Stimulated activated CD8-positive, alpha-beta memory T cell treated with anti-CD3 and anti-CD28 coated beads, Interleukin-4, amount 100 ng/mL, for 1 hour (primary cell): ENCODE results near the gene SMARCD1.
A peak's percentile ranks its signal among the peaks of the same experiment; 100 is the strongest.

Source experiments
- DNase-seq, 2 donors: peaks; one replicate each; pipeline ENCODE4 v3.0.0-alpha.2; 2020; ENCODE audit warnings: low read depth in 2 of 2, low spot score in 1 of 2

Gene SMARCD1

DNA sequence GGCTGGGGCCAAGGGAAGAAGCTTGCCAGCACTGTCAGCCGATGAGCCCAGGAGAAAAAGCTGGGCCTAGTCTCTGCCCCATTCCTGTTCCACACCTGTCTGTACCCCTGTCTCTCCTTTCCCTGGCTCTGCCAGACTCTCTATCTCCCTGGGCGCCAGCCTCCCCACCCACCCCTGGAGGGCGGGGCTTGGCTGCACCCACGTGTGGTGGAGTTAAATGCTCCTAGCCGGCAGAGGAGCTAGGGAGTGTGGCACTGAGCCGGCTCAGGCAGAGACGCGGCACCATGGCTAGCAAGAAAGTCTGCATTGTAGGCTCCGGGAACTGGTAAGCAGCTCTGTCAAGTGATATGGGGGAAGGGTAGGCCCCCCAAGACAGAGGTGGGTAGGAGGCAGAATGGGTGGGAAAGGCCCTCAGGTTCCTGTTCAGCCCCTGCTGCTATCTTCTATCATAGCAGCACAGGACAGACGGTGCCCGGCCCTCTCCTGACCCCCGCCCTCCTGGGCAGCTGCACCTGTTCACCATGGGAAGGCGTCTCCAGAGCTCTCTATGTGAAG lies 18.7 kb downstream of the SMARCD1 start, which contains the start of gene GPD1:
Gene GPD1, plus strand, starts transcription at position 242 of the 555 bp plus-strand sequence. Its CDS starts 43 bp downstream, at position 285.
- DNase-seq = no peak

DNA sequence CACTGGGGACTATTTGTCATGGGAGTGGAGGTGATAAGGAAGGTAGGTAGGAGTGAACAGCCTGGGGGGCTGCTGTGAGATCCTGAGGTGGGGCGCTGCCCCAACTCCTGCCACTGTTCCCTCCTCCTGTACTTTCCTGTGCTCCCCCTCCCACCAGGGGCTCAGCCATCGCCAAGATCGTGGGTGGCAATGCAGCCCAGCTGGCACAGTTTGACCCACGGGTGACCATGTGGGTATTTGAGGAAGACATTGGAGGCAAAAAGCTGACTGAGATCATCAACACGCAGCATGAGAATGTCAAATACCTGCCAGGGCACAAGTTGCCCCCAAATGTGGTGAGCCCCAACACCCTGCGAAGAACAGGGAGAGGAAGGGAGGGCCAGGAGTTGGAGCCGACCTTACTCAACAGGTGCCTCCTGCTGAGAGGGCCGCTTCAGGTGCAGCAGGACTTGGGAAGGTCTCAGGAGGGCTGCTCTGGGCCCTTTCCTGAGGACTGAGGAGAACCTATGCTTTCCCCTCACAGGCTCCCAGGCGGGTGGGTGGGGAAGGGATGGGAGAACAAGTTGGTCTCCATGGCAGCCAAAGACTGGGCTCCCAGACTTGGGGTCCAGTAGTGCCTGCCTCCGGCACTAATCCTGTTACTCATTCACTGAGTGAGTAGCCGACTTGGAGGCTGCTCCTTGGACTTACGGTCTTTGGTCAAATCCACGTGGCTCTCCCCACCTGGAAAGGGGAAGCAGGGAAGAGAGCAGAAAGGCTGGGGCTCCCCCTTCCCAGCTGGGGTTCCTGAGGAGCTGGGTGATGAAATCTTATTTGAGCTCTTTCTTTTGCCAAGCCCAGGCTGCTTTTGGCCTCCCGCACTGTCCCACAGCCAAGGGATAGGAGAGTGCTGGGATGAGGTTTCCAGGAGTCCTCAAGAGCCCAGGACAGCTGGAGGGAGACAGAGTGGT lies 19.6 kb downstream of the SMARCD1 start:
- no peak for DNase-seq

DNA sequence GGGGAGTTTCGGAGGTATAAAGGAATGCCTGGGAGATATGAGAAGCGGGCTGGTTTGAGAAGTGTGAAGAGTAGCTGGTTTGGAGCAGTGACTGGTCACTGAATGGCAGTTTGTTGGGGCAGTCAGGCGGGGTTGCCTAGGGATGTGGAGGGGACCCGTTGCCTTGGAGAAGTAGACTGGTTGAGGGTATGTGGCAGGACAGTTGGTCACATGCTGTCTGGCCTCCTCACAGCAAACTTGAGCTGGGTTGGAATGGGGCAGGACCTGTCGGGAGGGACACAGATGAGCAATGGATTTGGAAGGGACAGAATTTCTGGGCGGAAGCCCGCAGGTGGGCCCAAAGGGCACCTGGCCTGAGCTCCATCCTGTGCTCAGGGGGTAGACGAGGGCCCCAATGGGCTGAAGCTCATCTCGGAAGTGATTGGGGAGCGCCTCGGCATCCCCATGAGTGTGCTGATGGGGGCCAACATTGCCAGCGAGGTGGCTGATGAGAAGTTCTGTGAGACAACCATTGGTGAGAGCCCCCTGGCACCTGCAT lies 20.8 kb downstream of the SMARCD1 start:
- DNase-seq = no peak

- no peak for DNase-seq
Measured at GRCh38 chr12:50106907-50107306, 21.8 kb downstream of the SMARCD1 start.

DNA sequence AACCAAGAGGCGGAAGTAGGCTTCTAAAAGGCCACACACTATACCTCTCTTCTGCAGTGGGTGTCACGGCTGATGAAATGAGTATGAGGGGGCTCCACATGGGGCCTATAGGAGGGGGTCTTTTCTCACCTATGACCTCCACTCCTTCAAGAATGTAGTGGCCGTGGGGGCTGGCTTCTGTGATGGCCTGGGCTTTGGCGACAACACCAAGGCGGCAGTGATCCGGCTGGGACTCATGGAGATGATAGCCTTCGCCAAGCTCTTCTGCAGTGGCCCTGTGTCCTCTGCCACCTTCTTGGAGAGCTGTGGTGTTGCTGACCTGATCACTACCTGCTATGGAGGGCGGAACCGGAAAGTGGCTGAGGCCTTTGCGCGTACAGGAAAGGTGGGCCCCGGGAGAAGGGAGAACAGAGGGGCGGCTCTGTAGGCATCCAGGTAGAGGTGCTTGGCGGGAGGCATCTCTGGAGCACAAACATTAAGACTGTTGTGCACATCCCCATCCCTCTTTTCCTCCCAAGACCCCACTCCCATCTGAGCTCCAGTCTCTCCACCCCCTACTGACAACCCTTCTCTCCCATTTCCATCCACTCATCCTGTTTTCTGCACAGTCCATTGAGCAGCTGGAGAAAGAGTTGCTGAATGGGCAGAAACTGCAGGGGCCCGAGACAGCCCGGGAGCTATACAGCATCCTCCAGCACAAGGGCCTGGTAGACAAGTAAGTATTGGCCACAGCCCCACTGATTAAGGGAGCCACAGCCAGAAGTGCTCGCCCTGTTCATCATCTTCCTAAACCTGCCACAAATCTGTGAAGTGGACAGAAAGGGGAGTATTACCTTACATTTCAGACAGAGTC lies 22.5 kb downstream of the SMARCD1 start:
- no peak for DNase-seq

GRCh38 chr12:50109319-50109718 lies 24.2 kb downstream of the SMARCD1 start:
- no peak for DNase-seq

DNA sequence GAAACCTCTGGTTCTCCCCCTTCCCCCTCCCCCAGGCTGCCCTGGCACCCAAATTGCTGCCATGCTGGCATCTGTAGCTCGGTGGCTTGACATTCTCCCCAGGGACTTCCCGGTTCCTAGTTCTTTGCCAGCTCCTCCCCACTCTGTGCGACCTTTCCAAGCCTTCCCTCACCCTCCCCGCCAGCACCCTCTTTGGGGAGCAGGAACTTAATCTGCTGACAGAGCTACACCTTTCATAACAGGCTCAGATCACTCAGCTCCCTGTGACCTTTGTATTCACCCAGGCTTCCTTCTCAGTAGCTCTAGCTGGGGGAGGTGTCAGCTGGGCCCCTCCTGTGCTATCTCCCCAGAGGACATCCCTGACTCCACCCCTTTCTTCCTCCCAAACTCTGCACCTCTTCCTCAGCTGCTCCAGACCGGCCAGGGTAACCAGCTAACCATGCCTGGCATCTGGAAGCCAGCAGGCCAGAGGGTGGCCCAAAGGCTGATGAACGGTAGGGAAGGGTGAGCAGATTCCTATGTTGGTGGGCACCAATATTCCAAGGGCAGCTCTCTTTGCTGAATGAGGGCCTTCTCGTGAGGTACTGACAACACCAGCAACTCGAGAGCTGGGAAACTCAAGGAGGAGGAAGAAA lies 25.1 kb downstream of the SMARCD1 start:
- DNase-seq = no peak

GRCh38 chr12:50110762-50111351 lies 25.7 kb downstream of the SMARCD1 start:
- no peak for DNase-seq

GRCh38 chr12:50111395-50111692 lies 26.2 kb downstream of the SMARCD1 start:
- no peak for DNase-seq

DNA sequence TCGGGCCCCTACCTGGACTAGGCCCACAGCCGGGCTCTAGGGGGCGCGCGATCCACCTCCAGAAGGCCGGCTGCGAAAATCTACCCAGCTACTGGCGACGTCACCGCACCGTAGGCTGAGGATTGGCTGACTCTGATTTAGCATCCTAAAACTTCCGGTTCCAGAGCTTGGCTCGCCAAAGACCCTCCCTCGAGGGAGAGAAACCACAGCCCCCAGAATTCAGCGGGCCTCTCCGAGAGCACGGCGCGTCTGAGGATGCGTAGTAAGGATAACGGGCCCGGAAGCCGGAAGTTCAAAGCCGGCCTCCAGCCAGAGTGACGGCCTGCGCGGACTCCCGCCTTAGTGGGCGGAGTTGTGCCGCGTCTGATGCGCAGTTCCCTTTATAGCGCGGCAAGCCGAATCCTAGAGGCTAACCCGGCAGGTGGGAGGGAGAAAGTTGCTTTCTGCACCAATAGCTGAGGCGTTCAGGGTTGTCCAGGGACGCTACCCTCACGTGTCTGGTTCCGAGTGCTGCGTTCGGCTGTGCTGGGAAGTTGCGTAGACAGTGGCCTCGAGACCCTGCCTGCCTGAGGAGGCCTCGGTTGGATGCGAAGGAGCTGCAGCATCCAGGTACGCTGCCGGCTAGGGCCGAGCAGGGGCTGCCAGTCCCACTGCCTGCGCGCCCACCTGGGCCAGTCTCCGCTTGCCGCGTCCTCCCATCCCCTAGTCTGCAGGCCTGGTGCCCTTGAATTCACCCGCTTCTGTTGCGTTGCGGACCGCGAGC lies 26.7 kb downstream of the SMARCD1 start, which contains the start of gene COX14:
Gene COX14, plus strand, starts transcription at position 544 of the 763 bp plus-strand sequence. CDS start 7,808 bp downstream, outside the sequence.
- peak; percentile 98 to 99 for DNase-seq

DNA sequence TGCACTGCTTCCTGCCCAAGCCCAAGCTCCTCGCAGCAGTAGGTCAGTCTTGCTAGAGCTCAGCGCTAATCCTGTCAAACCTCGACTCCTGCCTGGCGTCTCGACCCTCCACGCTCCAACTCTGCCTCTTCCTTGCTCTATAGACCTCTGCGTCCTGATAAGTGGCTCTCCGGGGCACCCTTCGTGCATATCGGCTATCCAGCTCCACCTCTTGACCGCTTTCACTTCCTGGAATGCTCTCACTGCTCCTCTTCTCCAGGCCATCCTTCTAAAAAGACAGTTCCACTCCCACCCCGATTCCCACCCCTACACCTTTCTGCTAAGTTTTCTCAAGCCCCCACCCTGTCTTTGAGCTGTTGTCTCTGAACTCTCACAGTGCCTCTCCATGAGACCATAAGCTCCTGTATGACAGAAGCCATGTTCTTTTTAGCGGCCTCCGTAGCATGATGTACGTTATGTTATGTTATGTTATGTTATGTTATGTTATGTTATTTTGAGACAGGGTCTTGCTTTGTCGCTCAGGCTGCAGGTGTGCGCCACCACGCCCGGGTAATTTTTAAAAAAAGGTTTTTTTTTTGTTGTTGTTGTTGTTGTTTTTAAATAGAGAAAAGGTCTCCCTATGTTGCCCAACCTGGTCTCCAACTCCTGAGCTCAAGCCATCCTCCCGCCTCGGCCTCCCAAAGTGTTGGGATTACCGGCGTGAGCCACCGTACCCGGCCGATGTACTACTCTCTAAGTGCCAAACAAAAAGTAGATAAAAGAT lies 27.5 kb downstream of the SMARCD1 start:
- DNase-seq = no peak

DNA sequence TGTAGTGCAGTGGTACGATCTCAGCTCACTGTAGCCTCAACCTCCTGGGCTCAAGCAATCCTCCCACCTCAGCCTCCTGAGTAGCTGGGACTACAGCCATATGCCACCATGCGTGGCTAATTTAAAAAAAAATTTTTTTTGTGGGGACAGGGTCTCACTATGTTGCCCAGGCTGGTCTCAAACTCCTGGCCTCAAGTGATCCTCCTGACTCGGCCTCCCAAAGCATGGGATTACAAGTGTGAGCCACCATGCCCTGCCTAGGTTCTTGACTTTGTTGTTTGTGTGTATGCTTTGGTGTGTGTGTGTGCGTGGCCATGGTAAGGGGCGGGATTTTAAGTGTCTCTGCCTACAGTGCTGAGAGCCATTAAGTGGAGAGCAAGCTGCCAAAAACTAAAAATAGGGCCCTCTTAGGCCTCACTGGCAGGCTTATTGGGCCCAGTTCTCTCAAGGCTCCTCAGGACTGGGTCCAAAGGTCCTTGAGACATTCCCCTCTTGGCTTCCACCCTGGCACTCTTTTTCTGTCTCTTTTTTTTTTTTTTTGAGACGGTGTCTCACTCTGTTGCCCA lies 32.0 kb downstream of the SMARCD1 start:
- DNase-seq = no peak

DNA sequence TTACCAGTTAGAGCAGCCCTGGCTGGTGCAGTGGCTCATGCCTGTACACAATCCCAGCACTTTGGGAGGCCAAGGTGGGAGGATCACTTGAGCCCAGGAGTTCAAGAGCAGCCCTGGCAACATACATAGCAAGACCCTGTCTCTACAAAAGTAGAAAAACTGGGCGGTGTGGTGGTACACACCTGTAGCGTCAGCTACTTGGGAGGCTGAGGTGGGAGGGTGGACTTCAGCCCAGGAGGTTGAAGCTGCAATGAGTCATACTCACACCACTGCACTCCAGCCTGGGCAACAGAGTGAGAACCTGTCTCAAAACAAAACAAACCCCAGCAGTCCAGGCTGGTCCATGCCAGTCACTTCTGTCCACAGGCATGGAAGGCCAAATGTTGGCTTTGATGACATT lies 34.2 kb downstream of the SMARCD1 start:
- DNase-seq = no peak

- no peak for DNase-seq
Measured at GRCh38 chr12:50120521-50120920, 35.4 kb downstream of the SMARCD1 start.

DNA sequence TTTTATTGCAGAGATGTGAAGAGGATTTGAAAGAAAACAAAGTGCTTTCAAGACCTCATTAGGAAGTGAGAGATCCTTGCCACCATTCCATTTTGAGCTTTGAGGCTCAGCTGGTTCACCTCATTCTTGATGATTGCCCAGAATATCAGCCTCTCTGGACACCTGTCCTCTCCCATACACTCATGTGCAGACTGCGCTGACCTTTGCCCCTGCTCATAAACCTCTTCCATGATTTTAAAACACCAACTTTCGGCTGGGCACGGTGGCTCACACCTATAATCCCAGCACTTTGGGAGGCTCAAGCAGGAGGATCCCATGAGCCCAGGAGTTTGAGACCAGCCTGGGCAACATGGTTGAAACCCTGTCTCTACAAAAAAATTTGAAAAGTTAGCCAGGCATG lies 35.8 kb downstream of the SMARCD1 start:
- DNase-seq = no peak

DNA sequence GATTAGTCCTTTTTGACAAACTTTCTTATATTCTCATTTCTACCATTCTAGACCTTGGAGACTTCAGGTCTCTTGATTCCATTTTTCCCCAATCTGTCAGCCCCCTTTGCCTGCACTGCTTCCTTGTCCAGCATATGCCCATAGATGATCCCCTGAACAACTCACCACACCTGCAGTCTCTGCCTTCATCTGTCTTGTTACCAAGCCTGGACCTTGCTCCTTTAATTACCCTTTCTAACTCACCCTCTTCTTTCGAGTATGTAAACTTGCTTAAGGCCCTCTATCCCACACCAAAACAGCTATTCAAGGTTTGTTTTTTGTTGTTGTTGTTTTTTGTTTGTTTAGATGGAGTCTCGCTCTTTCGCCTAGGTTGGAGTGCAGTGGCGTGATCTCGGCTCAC lies 36.5 kb downstream of the SMARCD1 start:
- no peak for DNase-seq

- DNase-seq = no peak
Measured at GRCh38 chr12:50123203-50123602, 38.1 kb downstream of the SMARCD1 start.

DNA sequence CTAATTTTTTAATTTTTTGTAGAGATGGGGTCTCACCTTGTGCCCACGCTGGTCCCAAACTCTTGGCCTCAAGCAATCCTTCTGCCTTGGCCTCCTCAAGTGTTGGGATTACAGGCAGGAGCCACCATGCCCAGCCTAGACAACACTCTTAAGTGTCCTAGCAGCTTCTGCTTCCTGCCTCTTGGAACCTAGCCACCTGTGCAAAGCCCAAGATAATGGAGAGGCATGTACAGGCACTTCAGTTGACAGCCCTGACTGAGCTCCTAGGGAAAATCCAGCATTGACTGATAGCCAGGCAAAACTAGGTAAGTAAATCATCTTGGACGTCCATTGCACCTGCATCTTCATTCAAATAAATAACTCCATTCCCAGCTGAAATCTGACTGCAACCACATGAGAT lies 42.4 kb downstream of the SMARCD1 start:
- DNase-seq = no peak

GRCh38 chr12:50129290-50129689 lies 44.1 kb downstream of the SMARCD1 start:
- no peak for DNase-seq
